HepG2 (cell line): ENCODE measurements around the gene POLR3H. TPM values are rescaled to one million over a fixed set of nuclear protein-coding genes. Genes with fewer than 3 reads are reported as not detected.

Source experiments
- CTCF ChIP-seq: sonication (generic); formaldehyde crosslinking; IDR thresholded peaks from 2 replicates; pipeline ENCODE4 v1.5.0; 2020; ENCODE audit warnings: mild to moderate bottlenecking, missing genetic modification reagents, moderate library complexity
- E2F5 ChIP-seq: sonication (generic); formaldehyde crosslinking; conservative IDR thresholded peaks from 2 replicates; pipeline ENCODE4 v1.4.0; 2020; ENCODE audit warnings: missing genetic modification reagents
- EP300 ChIP-seq, 3 experiments: sonication (generic) in 1 of 3; formaldehyde crosslinking in 1 of 3; IDR thresholded peaks; 2 replicates each; pipeline versions ENCODE4 v1.5.1 to v1.6.1; 2011 to 2020; ENCODE audit warnings: low read depth in 2 of 3, low read length in 2 of 3, borderline replicate concordance in 1 of 3, improper control_type of control experiment in 1 of 3, mild to moderate bottlenecking in 1 of 3, missing genetic modification reagents in 1 of 3, moderate library complexity in 1 of 3
- ERF ChIP-seq: IDR thresholded peaks from 2 replicates; pipeline ENCODE4 v1.6.1; 2018; ENCODE audit warnings: missing biosample characterization, missing genetic modification reagents
- HNF4G ChIP-seq, 2 experiments: sonication (generic) in 1 of 2; formaldehyde crosslinking in 1 of 2; IDR thresholded peaks; 2 replicates each; pipeline versions ENCODE4 v1.4.0 to v1.6.1; 2011 to 2020; ENCODE audit warnings: borderline replicate concordance in 2 of 2, low read depth in 2 of 2, mild to moderate bottlenecking in 2 of 2, low read length in 1 of 2, missing genetic modification reagents in 1 of 2, moderate library complexity in 1 of 2
- MED8 ChIP-seq: sonication (generic); formaldehyde crosslinking; IDR thresholded peaks from 2 replicates; pipeline ENCODE4 v1.8.1; 2023; ENCODE audit warnings: mild to moderate bottlenecking, missing genetic modification reagents; ENCODE audit not compliant: insufficient replicate concordance
- SRSF9 ChIP-seq: fragments of 200-400 bp; formaldehyde crosslinking; IDR thresholded peaks from 2 replicates; pipeline ENCODE4 v1.6.1; 2018; ENCODE audit warnings: borderline replicate concordance, mild to moderate bottlenecking, low read depth, low read length; ENCODE audit not compliant: insufficient read depth, poor library complexity, severe bottlenecking
- ZBTB10 ChIP-seq: sonication (generic); formaldehyde crosslinking; IDR thresholded peaks from 2 replicates; pipeline ENCODE4 v1.4.0; 2020; ENCODE audit warnings: missing genetic modification reagents, borderline replicate concordance
- ZHX1 ChIP-seq: sonication (generic); formaldehyde crosslinking; IDR thresholded peaks from 2 replicates; pipeline ENCODE4 v1.8.1; 2022; ENCODE audit warnings: low read depth, mild to moderate bottlenecking, missing genetic modification reagents
- ZNF235 ChIP-seq: sonication (generic); formaldehyde crosslinking; IDR thresholded peaks from 2 replicates; pipeline ENCODE4 v1.8.1; 2023; ENCODE audit warnings: mild to moderate bottlenecking, missing genetic modification reagents, borderline replicate concordance
- ZNF513 ChIP-seq: sonication (generic); formaldehyde crosslinking; conservative IDR thresholded peaks from 2 replicates; pipeline ENCODE4 v1.5.0; 2020; ENCODE audit warnings: missing genetic modification reagents
- ZXDC ChIP-seq: sonication (generic); formaldehyde crosslinking; IDR thresholded peaks from 2 replicates; pipeline ENCODE4 v1.5.0; 2020; ENCODE audit warnings: mild to moderate bottlenecking, missing genetic modification reagents
- ZZZ3 ChIP-seq: sonication (generic); formaldehyde crosslinking; IDR thresholded peaks from 2 replicates; pipeline ENCODE4 v1.4.0; 2020; ENCODE audit warnings: missing genetic modification reagents, mild to moderate bottlenecking, borderline replicate concordance
- polyA plus RNA-seq, 8 experiments: library from polyadenylated mRNA; depleted of rRNA in 3 of 8; stranded (reverse) in 7 of 8; unstranded in 1 of 8; fragments of >200 nt; fragmentation: Illumina TruSeq in 4 of 8; extraction: Trizol in 4 of 8; gene quantifications; 2 replicates each; pipeline versions ENCODE4 v1.2.1 to v1.2.3, GENCODE V29; 2011 to 2016; ENCODE audit warnings: low read depth in 4 of 8, missing spikeins in 1 of 8, mixed read lengths in 1 of 8; ENCODE audit not compliant: insufficient read depth in 1 of 8
- total RNA-seq, 5 experiments: library from RNA; depleted of rRNA; stranded (reverse); fragments of >200 nt; fragmentation: Illumina TruSeq; extraction: Trizol; gene quantifications; 2 replicates each; pipeline ENCODE4 v1.2.3, GENCODE V29; 2016; ENCODE audit warnings: low read depth in 1 of 5

POLR3H gene
- total and polyA plus RNA-seq, 2 of the 13 experiments (the other 11 are each of a cell fraction or from before 2014, with no cell fraction given), result 10.3 to 28.6 TPM

- TF ChIP-seq CTCF (CRISPR knock-in tag), result peak; percentile 22; the same call in 1 of the 2 replicates
- TF ChIP-seq EP300 (IDR thresholded peaks at IDR 0.05; ENCODE audit: low read depth in 2 of 2, low read length in 2 of 2), result no peak
- TF ChIP-seq EP300 (CRISPR knock-in tag; IDR thresholded peaks at IDR 0.05; ENCODE audit: borderline replicate concordance), result no peak
- no peak for TF ChIP-seq HNF4G (IDR thresholded peaks at IDR 0.05; ENCODE audit: borderline replicate concordance, low read depth, low read length)
- TF ChIP-seq HNF4G (CRISPR knock-in tag; IDR thresholded peaks at IDR 0.05; ENCODE audit: borderline replicate concordance, low read depth), result no peak
- TF ChIP-seq ZNF235 (CRISPR knock-in tag), result 0 out of 2 replicates have a peak, but pooled peaks have one; percentile 17
- no peak for TF ChIP-seq ZHX1 (CRISPR knock-in tag)
- TF ChIP-seq ZZZ3 (CRISPR knock-in tag), result no peak
- no peak for TF ChIP-seq SRSF9
- no peak for TF ChIP-seq ERF (CRISPR knock-in tag)
- peak; percentile 21 for TF ChIP-seq MED8 (CRISPR knock-in tag)
- TF ChIP-seq ZBTB10 (CRISPR knock-in tag), result no peak
- no peak for TF ChIP-seq ZNF513 (CRISPR knock-in tag)
- TF ChIP-seq ZXDC (CRISPR knock-in tag), result no peak
- TF ChIP-seq E2F5, result no peak
Measured at GRCh38 chr22:41524809-41525449, 19.3 kb downstream of the POLR3H start (continued).
